ENCODE results near the gene RXRG. TPM values are rescaled to one million over a fixed set of nuclear protein-coding genes. Genes with fewer than 3 reads are reported as not detected.

RXRG gene
- polyA plus RNA-seq, 1 donor: 1.5 TPM

- Histone ChIP-seq H3K9me3 (ENCODE audit: control insufficient read depth, low read depth, low read length) (no peaks in the 10 kb centered on the region), H3K4me3 (ENCODE audit: low read length) (no peak overlapping the region), H3K36me3 (ENCODE audit: control insufficient read depth, insufficient read depth, low read length) (no peaks in the 10 kb centered on the region), H3K27me3 (ENCODE audit: control insufficient read depth, insufficient read depth, low read length) (peaks cover 5% of the 10 kb centered on the region), H3K4me1 (ENCODE audit: control insufficient read depth, insufficient read depth, low read length) (no peaks in the 10 kb centered on the region), H3K27ac (ENCODE audit: low read length) (no peak overlapping the region)
- no CpG with 5 or more reads among the region's 2 CpGs for WGBS (ENCODE audit: insufficient coverage, low lambda C conversion rate)
- DNase-seq: no peak
These were observed 9.1 kb downstream of the RXRG start for GRCh38 chr1:165435801-165436200.

- H3K9me3 ChIP-seq (ENCODE audit: control insufficient read depth, low read depth, low read length): no peaks in the 10 kb centered on the region
- no CpG with 5 or more reads among the region's 2 CpGs for WGBS (ENCODE audit: insufficient coverage, low lambda C conversion rate)
These were observed 10.6 kb downstream of the RXRG start for GRCh38 chr1:165434281-165434680.

GRCh38 chr1:165431079-165431478 is 13.8 kb downstream of the RXRG start:
- Histone ChIP-seq H3K36me3 (ENCODE audit: control insufficient read depth, insufficient read depth, low read length) (no peaks in the 10 kb centered on the region), H3K9me3 (ENCODE audit: control insufficient read depth, low read depth, low read length) (no peaks in the 10 kb centered on the region), H3K4me1 (ENCODE audit: control insufficient read depth, insufficient read depth, low read length) (no peaks in the 10 kb centered on the region), H3K27ac (ENCODE audit: low read length) (no peak overlapping the region), H3K4me3 (ENCODE audit: low read length) (no peak overlapping the region), H3K27me3 (ENCODE audit: control insufficient read depth, insufficient read depth, low read length) (no peaks in the 10 kb centered on the region)
- no CpG with 5 or more reads among the region's 4 CpGs for WGBS (ENCODE audit: insufficient coverage, low lambda C conversion rate)
- DNase-seq: no peak

More at GRCh38 chr1:165434281-165434680, 10.6 kb downstream of the RXRG start:
- H3K36me3 ChIP-seq (ENCODE audit: control insufficient read depth, insufficient read depth, low read length): no peaks in the 10 kb centered on the region
- H3K27me3 ChIP-seq (ENCODE audit: control insufficient read depth, insufficient read depth, low read length): peaks cover 4% of the 10 kb centered on the region
- H3K27ac ChIP-seq (ENCODE audit: low read length): no peak overlapping the region
- no peaks in the 10 kb centered on the region for H3K4me1 ChIP-seq (ENCODE audit: control insufficient read depth, insufficient read depth, low read length)
- H3K4me3 ChIP-seq (ENCODE audit: low read length): no peak overlapping the region
- no peak for DNase-seq

- peak in 1 of 2 donors; percentile 24 for DNase-seq
- no CpG with 5 or more reads among the region's 2 CpGs for WGBS (ENCODE audit: insufficient coverage, low lambda C conversion rate)
- Histone ChIP-seq H3K36me3 (ENCODE audit: control insufficient read depth, insufficient read depth, low read length) (no peaks in the 10 kb centered on the region), H3K27me3 (ENCODE audit: control insufficient read depth, insufficient read depth, low read length) (peaks cover 2% of the 10 kb centered on the region), H3K9me3 (ENCODE audit: control insufficient read depth, low read depth, low read length) (no peaks in the 10 kb centered on the region), H3K4me3 (ENCODE audit: low read length) (no peak overlapping the region), H3K27ac (ENCODE audit: low read length) (no peak overlapping the region), H3K4me1 (ENCODE audit: control insufficient read depth, insufficient read depth, low read length) (no peaks in the 10 kb centered on the region)
These were observed 18.2 kb downstream of the RXRG start for GRCh38 chr1:165426745-165427144.

- Histone ChIP-seq H3K4me1 (ENCODE audit: control insufficient read depth, insufficient read depth, low read length) (no peaks in the 10 kb centered on the region), H3K9me3 (ENCODE audit: control insufficient read depth, low read depth, low read length) (no peaks in the 10 kb centered on the region), H3K36me3 (ENCODE audit: control insufficient read depth, insufficient read depth, low read length) (no peaks in the 10 kb centered on the region), H3K27me3 (ENCODE audit: control insufficient read depth, insufficient read depth, low read length) (peaks cover 2% of the 10 kb centered on the region), H3K27ac (ENCODE audit: low read length) (no peak overlapping the region), H3K4me3 (ENCODE audit: low read length) (no peak overlapping the region)
- no peak for DNase-seq
- no CpG with 5 or more reads among the region's 2 CpGs for WGBS (ENCODE audit: insufficient coverage, low lambda C conversion rate)
These were observed 19.3 kb downstream of the RXRG start for GRCh38 chr1:165425621-165426020.

DNA sequence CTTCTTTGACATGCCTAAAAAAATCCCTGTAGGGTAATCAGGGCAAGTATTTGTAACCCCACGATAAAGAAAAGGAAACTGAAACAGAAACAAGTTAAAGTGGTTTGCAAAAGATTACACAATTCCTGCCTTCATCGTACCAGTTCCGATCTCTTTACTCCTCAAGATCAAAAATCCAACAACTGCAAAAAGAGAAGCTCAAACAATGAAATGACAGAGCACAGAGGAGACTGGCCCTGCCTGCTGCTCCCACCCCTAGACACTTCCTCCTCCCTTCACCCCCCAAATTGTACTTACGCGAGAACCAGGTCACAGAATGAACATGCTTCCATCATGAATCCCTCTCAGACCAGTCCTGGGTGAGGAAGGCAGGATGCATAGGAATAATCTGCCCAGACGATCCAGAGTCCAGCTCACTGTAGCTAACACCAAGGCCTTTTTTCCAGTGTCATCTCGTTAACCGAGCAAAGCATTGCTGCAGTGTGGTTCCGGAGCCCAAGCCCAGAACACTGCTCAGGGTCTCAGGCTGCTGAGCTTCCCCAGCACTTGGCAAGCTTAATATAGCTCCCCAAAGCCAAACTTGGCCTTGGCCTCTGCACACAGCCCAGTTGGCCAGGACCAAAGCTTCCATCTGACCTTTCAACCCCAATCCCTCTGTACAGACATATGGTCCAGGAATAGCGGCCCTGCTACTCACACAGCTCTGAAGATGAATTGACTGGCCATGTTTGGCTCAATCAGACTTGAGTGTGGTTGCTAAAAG is 20.3 kb downstream of the RXRG start:
- Histone ChIP-seq H3K27ac (ENCODE audit: low read length) (no peak overlapping the region), H3K4me1 (ENCODE audit: control insufficient read depth, insufficient read depth, low read length) (no peaks in the 10 kb centered on the region), H3K36me3 (ENCODE audit: control insufficient read depth, insufficient read depth, low read length) (no peaks in the 10 kb centered on the region), H3K27me3 (ENCODE audit: control insufficient read depth, insufficient read depth, low read length) (peaks cover 2% of the 10 kb centered on the region), H3K9me3 (ENCODE audit: control insufficient read depth, low read depth, low read length) (no peaks in the 10 kb centered on the region), H3K4me3 (ENCODE audit: low read length) (no peak overlapping the region)
- WGBS (ENCODE audit: insufficient coverage, low lambda C conversion rate): no CpG with 5 or more reads among the region's 10 CpGs
- DNase-seq: peak in 1 of 2 donors; percentile 32

DNA sequence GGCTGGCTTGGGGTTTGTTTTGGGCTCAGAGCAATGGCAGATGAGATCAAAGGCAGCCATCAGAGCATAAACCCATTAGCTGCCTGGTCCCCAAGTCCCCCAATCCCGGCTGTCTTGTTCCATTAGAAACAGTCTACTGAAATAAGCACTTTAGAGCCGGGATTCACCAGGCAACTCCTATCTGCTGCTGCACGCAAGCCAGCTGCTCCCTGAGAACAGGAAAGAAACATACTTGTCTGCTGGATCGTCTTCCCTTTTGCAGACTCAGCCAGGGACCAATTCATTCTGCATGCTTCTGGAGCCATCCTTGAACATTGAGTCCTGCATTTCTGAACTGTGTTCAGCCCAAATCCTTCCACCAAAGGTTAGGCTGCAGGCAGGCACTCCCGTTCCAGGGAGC is 21.8 kb downstream of the RXRG start:
- peaks cover 2% of the 10 kb centered on the region for H3K27me3 ChIP-seq (ENCODE audit: control insufficient read depth, insufficient read depth, low read length)
- H3K27ac ChIP-seq (ENCODE audit: low read length): no peak overlapping the region
- no peaks in the 10 kb centered on the region for H3K36me3 ChIP-seq (ENCODE audit: control insufficient read depth, insufficient read depth, low read length)
- no peaks in the 10 kb centered on the region for H3K4me1 ChIP-seq (ENCODE audit: control insufficient read depth, insufficient read depth, low read length)
- no CpG with 5 or more reads among the region's 5 CpGs for WGBS (ENCODE audit: insufficient coverage, low lambda C conversion rate)
- H3K4me3 ChIP-seq (ENCODE audit: low read length): no peak overlapping the region
- DNase-seq: no peak
- no peaks in the 10 kb centered on the region for H3K9me3 ChIP-seq (ENCODE audit: control insufficient read depth, low read depth, low read length)

DNA sequence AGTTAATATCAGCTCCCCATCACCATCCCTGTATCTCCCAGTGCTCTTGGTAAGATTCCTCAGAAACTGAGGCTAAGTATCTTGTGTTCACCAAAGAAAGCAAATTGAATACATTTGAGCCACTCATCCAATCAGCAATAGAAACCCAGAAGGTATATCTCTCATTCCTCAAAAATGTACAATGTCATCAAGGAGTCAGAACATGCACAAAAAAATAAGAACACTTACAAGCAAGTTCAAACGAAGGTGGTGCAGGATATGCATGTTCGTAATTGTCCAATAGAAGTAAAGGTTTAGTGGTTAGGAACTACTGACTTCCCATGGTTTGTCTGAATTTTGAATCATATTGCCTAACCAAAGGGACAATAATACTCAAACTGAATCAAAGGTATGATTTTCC is 24.3 kb downstream of the RXRG start:
- no peak overlapping the region for H3K4me3 ChIP-seq (ENCODE audit: low read length)
- no peak for DNase-seq
- H3K9me3 ChIP-seq (ENCODE audit: control insufficient read depth, low read depth, low read length): no peaks in the 10 kb centered on the region
- no peaks in the 10 kb centered on the region for H3K4me1 ChIP-seq (ENCODE audit: control insufficient read depth, insufficient read depth, low read length)
- WGBS (ENCODE audit: insufficient coverage, low lambda C conversion rate): 79% methylated on average over 2 of the region's 2 CpGs
- H3K27me3 ChIP-seq (ENCODE audit: control insufficient read depth, insufficient read depth, low read length): peaks cover 2% of the 10 kb centered on the region
- H3K36me3 ChIP-seq (ENCODE audit: control insufficient read depth, insufficient read depth, low read length): no peaks in the 10 kb centered on the region
- no peak overlapping the region for H3K27ac ChIP-seq (ENCODE audit: low read length)

GRCh38 chr1:165419839-165420238 is 25.1 kb downstream of the RXRG start:
- WGBS (ENCODE audit: insufficient coverage, low lambda C conversion rate): no CpG with 5 or more reads among the region's 2 CpGs
- no peaks in the 10 kb centered on the region for H3K9me3 ChIP-seq (ENCODE audit: control insufficient read depth, low read depth, low read length)

DNA sequence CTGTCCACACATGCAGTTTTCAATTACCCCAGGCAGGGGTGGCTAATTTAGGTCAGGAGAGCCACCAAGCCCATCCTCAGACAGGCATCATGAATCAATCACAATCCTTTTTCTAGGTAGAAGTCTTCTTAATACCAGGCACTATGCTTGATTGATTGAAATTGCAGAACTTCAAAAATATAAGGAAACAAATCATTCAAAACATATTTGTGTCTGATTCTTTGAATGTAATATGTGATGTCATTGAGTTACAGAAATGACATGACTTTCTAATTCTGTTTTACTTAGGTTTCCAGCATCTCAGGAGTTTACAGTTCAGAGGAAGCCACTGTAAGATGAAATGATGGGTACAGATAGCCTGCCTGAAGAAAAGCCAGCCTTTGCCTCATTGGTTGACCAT is 26.7 kb downstream of the RXRG start:
- DNase-seq: no peak
- peaks cover 8% of the 10 kb centered on the region for H3K27me3 ChIP-seq (ENCODE audit: control insufficient read depth, insufficient read depth, low read length)
- H3K36me3 ChIP-seq (ENCODE audit: control insufficient read depth, insufficient read depth, low read length): no peaks in the 10 kb centered on the region
- H3K9me3 ChIP-seq (ENCODE audit: control insufficient read depth, low read depth, low read length): no peaks in the 10 kb centered on the region
- H3K27ac ChIP-seq (ENCODE audit: low read length): no peak overlapping the region
- H3K4me3 ChIP-seq (ENCODE audit: low read length): no peak overlapping the region
- no peaks in the 10 kb centered on the region for H3K4me1 ChIP-seq (ENCODE audit: control insufficient read depth, insufficient read depth, low read length)

More at GRCh38 chr1:165419839-165420238, 25.1 kb downstream of the RXRG start:
- H3K27ac ChIP-seq (ENCODE audit: low read length): no peak overlapping the region
- H3K4me1 ChIP-seq (ENCODE audit: control insufficient read depth, insufficient read depth, low read length): no peaks in the 10 kb centered on the region
- no peak for DNase-seq
- H3K36me3 ChIP-seq (ENCODE audit: control insufficient read depth, insufficient read depth, low read length): no peaks in the 10 kb centered on the region
- peaks cover 6% of the 10 kb centered on the region for H3K27me3 ChIP-seq (ENCODE audit: control insufficient read depth, insufficient read depth, low read length)
- H3K4me3 ChIP-seq (ENCODE audit: low read length): no peak overlapping the region

DNA sequence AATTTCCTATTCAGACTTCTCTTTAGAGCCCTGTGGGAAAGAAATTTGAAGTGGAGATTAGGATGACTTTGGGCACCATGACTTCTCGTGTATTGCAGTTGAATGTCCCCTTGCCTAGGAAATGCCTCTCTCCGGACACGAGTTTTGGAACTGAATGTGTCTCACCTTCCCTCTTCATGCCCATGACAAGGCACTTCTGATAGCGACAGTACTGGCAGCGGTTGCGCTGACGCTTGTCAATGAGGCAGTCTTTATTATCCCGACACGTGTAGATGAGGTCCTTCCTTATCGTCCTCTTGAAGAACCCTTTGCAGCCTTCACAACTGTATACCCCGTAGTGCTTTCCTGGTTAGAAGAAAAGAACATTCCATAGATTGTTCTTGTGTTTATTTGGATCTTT is 28.1 kb downstream of the RXRG start:
- Histone ChIP-seq H3K9me3 (ENCODE audit: control insufficient read depth, low read depth, low read length) (no peaks in the 10 kb centered on the region), H3K36me3 (ENCODE audit: control insufficient read depth, insufficient read depth, low read length) (no peaks in the 10 kb centered on the region), H3K27ac (ENCODE audit: low read length) (no peak overlapping the region), H3K4me3 (ENCODE audit: low read length) (no peak overlapping the region), H3K27me3 (ENCODE audit: control insufficient read depth, insufficient read depth, low read length) (peaks cover 6% of the 10 kb centered on the region), H3K4me1 (ENCODE audit: control insufficient read depth, insufficient read depth, low read length) (no peaks in the 10 kb centered on the region)
- WGBS (ENCODE audit: insufficient coverage, low lambda C conversion rate): 20% methylated on average over 1 of the region's 11 CpGs
- DNase-seq: no peak

All from large intestine (tissue), 3 donors.